ENCODE measurements around the gene PLEKHH2. TPM values are rescaled to one million over a fixed set of nuclear protein-coding genes. Genes with fewer than 3 reads are reported as not detected.

The PLEKHH2 gene
- total RNA-seq, 4 donors from 2014 or later: 3.3 to 158 (median 22.6) TPM

DNA sequence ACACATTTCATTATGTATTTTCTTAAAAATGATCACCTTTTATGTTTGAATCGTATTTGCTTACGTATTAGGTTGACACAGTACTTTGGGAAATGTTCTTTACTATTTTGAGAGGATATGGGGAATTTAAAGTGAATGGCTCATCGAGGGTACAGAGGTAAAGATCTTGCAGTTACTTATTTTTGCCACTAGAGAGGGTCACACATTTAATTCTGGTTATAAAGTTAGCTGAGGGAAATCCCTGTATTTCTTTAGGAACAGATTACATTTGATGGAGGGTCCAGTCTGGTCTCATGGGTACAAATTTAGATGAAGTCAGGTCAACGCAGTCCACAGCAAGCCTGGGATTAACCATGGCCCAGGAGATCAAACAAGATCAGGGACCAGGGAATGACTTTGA is 161.2 kb downstream of the PLEKHH2 start:
- Histone ChIP-seq H3K27ac (no peak overlapping the region), H3K27me3 (no peaks in the 10 kb centered on the region), H3K36me3 (peaks cover 0 to 5% (median 0%) of the 10 kb centered on the region in 3 donors), H3K4me3 (no peak overlapping the region), H3K9me3 (no peaks in the 10 kb centered on the region), H3K4me1 (no peaks in the 10 kb centered on the region)
- TF ChIP-seq POLR2A (IDR thresholded peaks at IDR 0.05): no peak
- TF ChIP-seq, protein P1, sequence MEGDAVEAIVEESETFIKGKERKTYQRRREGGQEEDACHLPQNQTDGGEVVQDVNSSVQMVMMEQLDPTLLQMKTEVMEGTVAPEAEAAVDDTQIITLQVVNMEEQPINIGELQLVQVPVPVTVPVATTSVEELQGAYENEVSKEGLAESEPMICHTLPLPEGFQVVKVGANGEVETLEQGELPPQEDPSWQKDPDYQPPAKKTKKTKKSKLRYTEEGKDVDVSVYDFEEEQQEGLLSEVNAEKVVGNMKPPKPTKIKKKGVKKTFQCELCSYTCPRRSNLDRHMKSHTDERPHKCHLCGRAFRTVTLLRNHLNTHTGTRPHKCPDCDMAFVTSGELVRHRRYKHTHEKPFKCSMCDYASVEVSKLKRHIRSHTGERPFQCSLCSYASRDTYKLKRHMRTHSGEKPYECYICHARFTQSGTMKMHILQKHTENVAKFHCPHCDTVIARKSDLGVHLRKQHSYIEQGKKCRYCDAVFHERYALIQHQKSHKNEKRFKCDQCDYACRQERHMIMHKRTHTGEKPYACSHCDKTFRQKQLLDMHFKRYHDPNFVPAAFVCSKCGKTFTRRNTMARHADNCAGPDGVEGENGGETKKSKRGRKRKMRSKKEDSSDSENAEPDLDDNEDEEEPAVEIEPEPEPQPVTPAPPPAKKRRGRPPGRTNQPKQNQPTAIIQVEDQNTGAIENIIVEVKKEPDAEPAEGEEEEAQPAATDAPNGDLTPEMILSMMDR (IDR thresholded peaks at IDR 0.05): peak in 4 of 6 experiments; percentile 13 to 57 (median 53)
- DNase-seq: no peak

DNA sequence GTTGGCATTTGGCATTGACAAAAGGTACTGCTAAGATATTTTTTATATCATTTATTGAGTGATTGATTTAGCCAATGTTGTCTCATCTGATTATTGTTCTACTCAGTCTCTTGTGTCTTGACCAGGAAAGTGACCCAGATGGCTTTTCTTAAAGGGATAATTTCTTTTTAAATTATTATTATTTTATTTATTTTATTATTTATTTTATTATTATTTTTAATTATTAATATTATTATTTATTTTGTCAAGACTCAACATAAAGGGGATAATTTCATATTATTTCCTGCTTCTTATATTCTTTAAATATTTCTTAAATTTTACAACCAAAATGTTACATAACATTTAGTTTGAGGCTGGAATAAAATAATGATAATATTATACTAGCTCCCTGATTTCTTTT is 163.8 kb downstream of the PLEKHH2 start:
- Histone ChIP-seq H3K4me3 (peak overlapping the region in 1 of 4 donors; percentile 36), H3K4me1 (no peaks in the 10 kb centered on the region), H3K9me3 (no peaks in the 10 kb centered on the region), H3K27me3 (no peaks in the 10 kb centered on the region), H3K27ac (no peak overlapping the region), H3K36me3 (peaks cover 0 to 15% (median 0%) of the 10 kb centered on the region in 3 donors)
- TF ChIP-seq, protein P1 (IDR thresholded peaks at IDR 0.05): no peak
- TF ChIP-seq POLR2A (IDR thresholded peaks at IDR 0.05): no peak
- no peak for DNase-seq

DNA sequence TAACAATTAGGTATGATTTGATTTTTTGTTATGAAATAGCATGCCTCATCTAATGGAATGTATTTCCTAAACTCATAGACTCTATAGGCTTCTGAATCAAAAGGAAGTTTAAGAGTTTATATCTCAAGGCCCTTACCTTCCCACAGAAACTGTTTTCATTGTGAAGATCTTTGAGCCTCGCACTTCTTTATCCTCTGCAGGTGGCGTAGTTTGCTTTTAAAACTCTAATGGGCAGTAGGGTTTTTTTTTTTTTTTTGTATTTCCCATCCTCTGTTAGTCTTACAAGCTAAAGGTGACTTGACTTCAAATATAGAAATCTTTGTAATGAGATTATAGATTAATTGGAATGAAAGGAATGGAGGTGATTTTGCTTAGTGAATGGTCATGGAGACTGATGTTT is 165.1 kb downstream of the PLEKHH2 start:
- TF ChIP-seq, protein P1 (IDR thresholded peaks at IDR 0.05): peak in 3 of 6 experiments; percentile 45 to 54 (median 51)
- TF ChIP-seq POLR2A (IDR thresholded peaks at IDR 0.05): no peak
- peaks cover 0 to 11% (median 0%) of the 10 kb centered on the region in 3 donors for H3K36me3 ChIP-seq

DNA sequence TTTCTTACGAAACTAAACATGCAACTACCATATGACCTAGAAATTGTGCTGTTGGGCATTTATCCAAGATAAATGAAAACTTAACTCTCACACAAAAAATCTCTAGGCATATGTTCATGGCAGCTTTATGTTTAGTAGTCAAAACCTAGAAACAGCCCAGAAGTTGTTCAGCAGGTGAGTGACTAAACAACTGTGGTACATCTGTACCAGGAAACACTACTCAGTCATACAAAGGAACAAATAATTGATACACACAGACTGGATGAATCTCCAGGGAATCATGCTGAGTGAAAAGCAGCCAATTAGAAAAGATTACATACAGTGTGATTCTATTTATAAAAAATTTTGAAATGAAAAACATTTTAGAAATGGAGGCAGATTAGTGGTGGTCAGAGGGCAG is 166.1 kb downstream of the PLEKHH2 start:
- H3K4me3 ChIP-seq: no peak overlapping the region
- TF ChIP-seq POLR2A (IDR thresholded peaks at IDR 0.05): no peak
- TF ChIP-seq, protein P1 (IDR thresholded peaks at IDR 0.05): no peak

More for the DNA sequence above, 165.1 kb downstream of the PLEKHH2 start:
- H3K9me3 ChIP-seq: no peaks in the 10 kb centered on the region
- DNase-seq: no peak
- H3K4me1 ChIP-seq: no peaks in the 10 kb centered on the region
- peak overlapping the region in 1 of 4 donors; percentile 20 for H3K4me3 ChIP-seq
- H3K27ac ChIP-seq: peak overlapping the region in 1 of 4 donors; percentile 42
- H3K27me3 ChIP-seq: no peaks in the 10 kb centered on the region

DNA sequence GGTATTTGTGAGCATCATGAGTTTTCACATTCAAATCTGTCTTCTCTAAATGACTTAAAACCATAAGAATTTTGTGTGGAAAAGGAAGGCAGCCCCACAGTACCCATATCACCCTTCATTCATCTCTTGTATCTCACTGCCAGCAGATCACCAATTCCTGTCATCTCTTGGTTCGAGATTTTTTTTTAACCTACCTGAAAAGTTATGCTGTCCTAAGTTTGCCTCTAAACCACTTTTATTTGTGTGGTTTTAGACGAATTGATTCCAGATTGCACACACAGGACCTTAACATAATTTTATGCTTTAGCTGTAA is 169.6 kb downstream of the PLEKHH2 start:
- DNase-seq: no peak
- Histone ChIP-seq H3K9me3 (no peaks in the 10 kb centered on the region), H3K4me1 (no peaks in the 10 kb centered on the region), H3K4me3 (no peak overlapping the region), H3K27me3 (no peaks in the 10 kb centered on the region), H3K27ac (peak overlapping the region in 2 of 4 donors; percentile 3 to 59), H3K36me3 (peaks cover 0 to 23% (median 3%) of the 10 kb centered on the region in 3 donors)
- TF ChIP-seq POLR2A (IDR thresholded peaks at IDR 0.05): no peak
- TF ChIP-seq, protein P1 (IDR thresholded peaks at IDR 0.05): no peak

More for the DNA sequence above, 166.1 kb downstream of the PLEKHH2 start:
- Histone ChIP-seq H3K27ac (peak overlapping the region in 1 of 4 donors; percentile 7), H3K27me3 (no peaks in the 10 kb centered on the region), H3K9me3 (no peaks in the 10 kb centered on the region), H3K36me3 (peaks cover 0 to 11% (median 0%) of the 10 kb centered on the region in 3 donors), H3K4me1 (no peaks in the 10 kb centered on the region)
- no peak for DNase-seq

DNA sequence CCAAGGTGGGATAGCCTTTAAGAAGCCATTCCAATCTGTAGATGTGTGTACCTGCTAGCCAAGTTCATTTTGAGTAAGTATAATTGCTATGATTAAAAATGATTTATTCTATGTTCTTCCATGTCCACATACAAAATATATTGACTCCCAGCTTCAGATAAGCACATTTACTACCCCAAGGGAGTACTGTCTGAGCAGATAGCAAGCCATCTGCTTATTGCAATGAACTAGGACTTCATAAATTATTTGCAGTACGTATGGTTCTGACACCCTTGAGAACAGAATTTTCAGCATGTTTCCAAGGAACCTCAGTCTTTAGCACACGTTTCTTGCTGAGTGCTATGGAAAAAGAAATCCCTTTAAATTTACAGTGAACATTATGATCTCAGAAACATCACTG is 173.4 kb downstream of the PLEKHH2 start:
- Histone ChIP-seq H3K36me3 (peaks cover 0 to 18% (median 3%) of the 10 kb centered on the region in 3 donors), H3K27me3 (no peaks in the 10 kb centered on the region), H3K27ac (no peak overlapping the region), H3K9me3 (no peaks in the 10 kb centered on the region), H3K4me1 (no peaks in the 10 kb centered on the region), H3K4me3 (no peak overlapping the region)
- no peak for DNase-seq
- no peak for TF ChIP-seq POLR2A (IDR thresholded peaks at IDR 0.05)
- TF ChIP-seq, protein P1 (IDR thresholded peaks at IDR 0.05): no peak

All from Peyer's patch (tissue), 4 donors.